A549 (cell line): Measurements from ENCODE around the gene HPCA.
A peak's percentile ranks its signal among the peaks of the same experiment; 100 is the strongest.

Source experiments
- CEBPB ChIP-seq, 2 experiments: fragments of >200 bp in 1 of 2; sonication (Bioruptor Twin) in 1 of 2; formaldehyde crosslinking in 1 of 2; IDR thresholded peaks; 2 replicates each; pipeline ENCODE4 v1.6.1; 2012 to 2016
- EP300 ChIP-seq, 2 experiments: fragments of >200 bp; sonication (Bioruptor Twin); formaldehyde crosslinking; IDR thresholded peaks; 2 replicates in 1 of 2; 3 replicates in 1 of 2; pipeline ENCODE4 v1.6.1; 2016 to 2017
- GATA3 ChIP-seq: IDR thresholded peaks from 2 replicates; pipeline ENCODE4 v1.6.1; 2012; ENCODE audit warnings: borderline replicate concordance
- POLR2A ChIP-seq: IDR thresholded peaks from 2 replicates; pipeline ENCODE4 v1.6.1; 2012; ENCODE audit warnings: mild to moderate bottlenecking, low read length
- TF ChIP-seq, protein P1 (sequence below): fragments of >200 bp; sonication (Bioruptor Twin); formaldehyde crosslinking; IDR thresholded peaks from 3 replicates; pipeline ENCODE4 v1.5.1; 2016

DNA sequence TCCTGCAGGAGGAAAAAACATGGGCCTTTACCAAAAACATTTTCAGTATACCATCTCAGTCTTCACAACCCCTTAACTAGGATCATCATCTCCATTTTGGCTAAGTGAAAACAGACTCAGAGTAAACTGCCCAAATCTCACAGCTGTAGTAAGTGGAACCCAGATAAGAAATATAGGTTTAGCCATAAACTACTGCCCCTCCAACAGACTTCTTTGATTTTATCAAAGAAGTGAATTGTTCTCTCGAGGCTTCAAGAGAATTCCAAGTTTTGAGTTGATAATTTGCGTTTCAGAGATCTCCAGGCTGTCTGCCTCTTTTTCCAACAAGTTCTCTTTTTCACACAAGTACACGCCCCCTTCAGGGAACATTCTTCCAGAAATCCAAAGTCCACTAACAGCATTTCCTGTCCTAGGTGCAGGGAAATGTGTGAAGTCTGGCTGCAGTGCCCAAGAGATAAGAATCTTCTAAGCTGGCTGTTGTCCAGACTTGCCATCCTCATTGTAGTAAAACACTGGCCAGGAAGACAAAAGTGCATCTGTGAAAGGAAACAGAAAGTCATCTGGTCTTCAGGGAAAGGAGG, 47.5 kb downstream of the HPCA start:
- TF ChIP-seq, protein P1, sequence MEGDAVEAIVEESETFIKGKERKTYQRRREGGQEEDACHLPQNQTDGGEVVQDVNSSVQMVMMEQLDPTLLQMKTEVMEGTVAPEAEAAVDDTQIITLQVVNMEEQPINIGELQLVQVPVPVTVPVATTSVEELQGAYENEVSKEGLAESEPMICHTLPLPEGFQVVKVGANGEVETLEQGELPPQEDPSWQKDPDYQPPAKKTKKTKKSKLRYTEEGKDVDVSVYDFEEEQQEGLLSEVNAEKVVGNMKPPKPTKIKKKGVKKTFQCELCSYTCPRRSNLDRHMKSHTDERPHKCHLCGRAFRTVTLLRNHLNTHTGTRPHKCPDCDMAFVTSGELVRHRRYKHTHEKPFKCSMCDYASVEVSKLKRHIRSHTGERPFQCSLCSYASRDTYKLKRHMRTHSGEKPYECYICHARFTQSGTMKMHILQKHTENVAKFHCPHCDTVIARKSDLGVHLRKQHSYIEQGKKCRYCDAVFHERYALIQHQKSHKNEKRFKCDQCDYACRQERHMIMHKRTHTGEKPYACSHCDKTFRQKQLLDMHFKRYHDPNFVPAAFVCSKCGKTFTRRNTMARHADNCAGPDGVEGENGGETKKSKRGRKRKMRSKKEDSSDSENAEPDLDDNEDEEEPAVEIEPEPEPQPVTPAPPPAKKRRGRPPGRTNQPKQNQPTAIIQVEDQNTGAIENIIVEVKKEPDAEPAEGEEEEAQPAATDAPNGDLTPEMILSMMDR, result peak; percentile 13; the same call in 1 of the 3 replicates
- TF ChIP-seq POLR2A (no peak), GATA3 (peak; percentile 87), CEBPB (IDR thresholded peaks at IDR 0.05) (no peak), EP300 (IDR thresholded peaks at IDR 0.05) (no peak)
